ENCODE results near the gene BOK.

DNA sequence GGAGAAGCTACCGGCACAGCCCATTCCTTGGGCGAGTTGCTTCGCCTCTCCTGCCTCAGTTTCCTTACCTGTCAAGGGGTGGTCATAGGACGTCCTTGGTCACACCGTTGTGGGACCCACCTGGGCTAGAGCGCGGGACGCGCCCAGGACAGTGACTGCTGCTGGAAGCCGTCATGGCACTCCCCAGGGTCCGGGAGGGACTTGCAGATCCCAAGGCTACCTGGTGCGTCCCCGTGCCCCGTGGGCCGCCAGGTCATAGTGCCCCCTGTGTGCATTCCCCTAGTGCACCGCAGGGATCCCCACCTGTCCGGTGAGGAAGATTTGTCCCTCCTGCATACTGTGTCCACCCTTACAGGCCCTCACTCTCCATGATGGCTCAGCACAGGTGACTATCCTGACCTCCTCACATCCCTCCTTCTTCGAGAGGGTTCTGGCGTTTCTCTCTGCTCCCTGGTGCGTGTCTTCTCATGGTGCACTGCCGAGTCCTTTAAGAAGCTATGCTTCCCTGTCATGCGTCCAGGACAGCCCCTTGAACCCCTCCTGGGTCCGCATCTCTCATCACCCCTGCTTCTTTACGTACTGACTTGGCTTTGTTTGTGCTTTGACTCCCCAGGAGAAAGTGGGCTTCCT lies 49.3 kb upstream of the BOK start:
- no peak for TF ChIP-seq SUZ12 (IDR thresholded peaks at IDR 0.05; ENCODE audit: extremely low read depth, insufficient read depth, insufficient read length)
- no peak for TF ChIP-seq ZNF274 (IDR thresholded peaks at IDR 0.05; ENCODE audit: low read depth, low read length)
